ENCODE measurements around the gene GOLGA3. TPM values are rescaled to one million over a fixed set of nuclear protein-coding genes. Genes with fewer than 3 reads are reported as not detected.
A peak's percentile ranks its signal among the peaks of the same experiment; 100 is the strongest.
"Not testable (repeated sequence)": the region's sequence is repeated elsewhere in the genome, so short reads cannot be mapped to it uniquely, and the experiment has no call there.

Gene GOLGA3
- total RNA-seq, 1 donor from 2014 or later: 79.5 TPM

- no peak for DNase-seq (ENCODE audit: low spot score)
Measured at GRCh38 chr12:132818562-132818961, 10.1 kb downstream of the GOLGA3 start.

DNA sequence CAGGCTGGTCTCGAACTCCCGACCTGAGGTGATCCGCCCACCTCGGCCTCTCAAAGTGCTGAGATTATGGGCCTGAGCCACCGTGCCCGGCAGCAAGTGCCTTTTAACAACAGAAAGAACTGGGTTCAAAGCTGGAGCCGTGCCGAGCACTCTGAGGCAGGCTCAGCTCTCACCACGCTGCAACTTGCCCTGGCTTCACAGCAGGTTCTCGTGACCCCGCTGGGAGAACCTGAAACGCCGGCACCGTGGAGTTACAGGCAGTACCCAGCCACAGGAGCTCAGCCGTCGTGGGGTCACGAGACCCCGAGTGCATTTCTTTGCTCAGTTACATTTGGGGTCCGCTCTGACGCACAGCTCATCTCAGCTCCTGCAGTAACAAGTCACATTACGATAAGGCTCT is 14.4 kb downstream of the GOLGA3 start:
- no peak for DNase-seq (ENCODE audit: low spot score)

DNA sequence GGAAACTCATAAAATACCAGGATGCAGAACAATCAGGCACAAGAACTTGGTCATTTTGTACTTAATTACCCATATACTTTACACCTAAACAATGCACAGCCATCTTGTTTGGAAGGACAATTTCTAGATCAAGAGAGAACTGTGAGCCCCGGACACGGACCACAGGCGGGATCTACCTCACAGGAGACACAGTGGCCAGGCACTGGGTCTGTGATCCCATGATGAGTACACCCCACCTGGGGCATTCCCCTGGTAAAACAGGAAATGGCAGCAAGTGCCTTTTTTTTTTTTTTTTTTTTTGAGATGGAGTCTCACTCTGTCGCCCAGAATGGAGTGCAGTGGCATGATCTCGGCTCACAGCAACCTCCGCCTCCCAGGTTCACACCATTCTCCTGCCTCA is 15.2 kb downstream of the GOLGA3 start:
- no peak for DNase-seq (ENCODE audit: low spot score)

GRCh38 chr12:132812631-132813305 is 15.9 kb downstream of the GOLGA3 start:
- no peak for DNase-seq (ENCODE audit: low spot score)

- DNase-seq (ENCODE audit: low spot score): not testable (repeated sequence)
Measured at GRCh38 chr12:132809391-132809790, 19.3 kb downstream of the GOLGA3 start.

DNA sequence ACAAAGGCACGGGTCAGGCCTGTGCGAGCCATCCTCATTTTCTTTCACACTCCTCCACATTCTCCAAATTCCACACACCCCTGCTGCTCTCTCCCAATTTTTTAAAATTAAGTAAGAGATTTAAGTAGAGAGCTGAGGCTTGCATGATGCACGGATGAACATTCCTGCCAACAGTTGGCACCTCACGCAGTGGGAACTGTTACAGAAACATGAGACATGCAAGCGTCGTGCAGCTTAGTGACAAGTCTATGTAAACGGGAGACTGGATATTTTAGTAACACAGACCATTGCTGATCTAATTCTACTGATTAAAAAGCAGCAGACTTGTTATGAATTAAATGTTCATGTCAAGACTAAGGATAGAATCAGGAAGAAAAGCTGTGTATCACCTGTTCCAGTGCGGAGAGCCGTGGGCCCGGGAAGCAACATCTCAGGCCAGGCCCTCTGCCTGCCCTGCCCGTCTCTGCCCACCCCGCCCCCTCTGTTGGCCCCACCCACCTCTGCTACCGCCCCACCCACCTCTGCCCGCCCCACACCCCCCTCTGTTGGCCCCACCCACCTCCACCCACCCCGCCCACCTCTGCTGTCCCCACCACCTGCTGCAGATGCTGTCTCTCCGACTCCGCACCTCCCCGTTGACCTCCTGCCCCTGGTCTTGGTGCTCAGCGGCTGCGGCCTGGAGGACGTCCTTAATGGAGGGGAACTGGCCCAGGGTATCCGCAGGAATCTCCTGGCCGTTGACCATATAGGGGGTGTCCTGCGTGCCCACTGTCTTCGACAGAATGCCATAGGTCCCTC is 21.2 kb downstream of the GOLGA3 start:
- no peak for DNase-seq (ENCODE audit: low spot score)

DNA sequence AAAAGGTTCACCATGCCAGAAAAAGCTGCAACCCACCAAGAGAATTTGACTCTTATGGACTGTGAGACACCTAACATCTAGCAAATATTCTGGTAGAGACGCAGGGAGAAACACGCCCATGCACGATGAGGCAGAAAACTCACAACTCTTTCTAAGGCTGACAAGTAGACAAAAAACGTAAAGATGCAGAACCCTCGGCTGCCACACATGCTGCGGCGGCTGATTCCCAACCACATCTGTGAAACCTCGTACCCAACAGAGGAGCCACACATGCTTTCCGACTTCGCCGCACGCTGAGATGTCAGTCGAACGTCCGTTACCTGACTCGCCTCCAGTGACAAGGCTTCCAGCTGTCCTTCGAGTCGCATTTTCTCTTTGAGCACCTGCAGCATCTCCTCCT is 21.8 kb downstream of the GOLGA3 start:
- no peak for DNase-seq (ENCODE audit: low spot score)

- peak; percentile 82 for DNase-seq (ENCODE audit: low spot score)
Measured at GRCh38 chr12:132804426-132804861, 24.2 kb downstream of the GOLGA3 start.

DNA sequence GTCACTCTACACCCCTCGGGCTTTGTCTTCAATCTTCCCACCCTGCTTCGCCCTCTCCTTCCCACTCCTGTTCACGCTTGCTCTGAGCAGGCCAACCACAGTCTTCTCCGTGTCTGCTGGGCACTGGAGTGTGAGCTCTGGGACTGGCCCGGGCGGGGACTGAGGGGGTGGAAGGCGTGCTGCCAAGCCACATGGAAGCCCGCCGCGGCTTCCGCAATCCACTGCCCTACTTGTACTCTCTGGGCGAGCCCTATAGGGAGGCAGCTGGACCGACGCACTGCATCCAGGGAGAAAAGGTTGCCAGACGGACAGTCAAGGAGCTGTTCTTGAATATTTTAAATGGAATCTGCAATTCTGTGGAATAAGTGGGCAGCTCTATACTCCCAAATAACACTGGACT is 24.8 kb downstream of the GOLGA3 start:
- no peak for DNase-seq (ENCODE audit: low spot score)

DNA sequence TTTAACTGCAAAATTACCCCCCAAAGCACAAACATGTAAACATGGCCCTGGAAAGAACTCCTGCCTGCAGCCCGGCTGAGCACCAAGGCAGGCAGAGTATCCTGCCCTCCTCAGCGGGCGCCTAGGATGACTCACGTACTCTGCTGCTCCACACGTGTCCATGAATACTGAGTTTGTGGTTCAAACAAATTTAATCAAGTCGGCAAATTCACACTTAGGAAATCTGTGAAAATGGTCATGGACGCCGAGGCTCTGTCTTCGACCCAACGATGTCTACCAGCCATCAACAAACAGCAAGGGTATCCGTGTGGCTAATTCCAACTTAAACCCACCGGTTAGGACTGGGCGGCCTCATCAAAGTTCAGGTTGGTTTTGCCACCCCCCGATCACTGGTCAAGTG is 25.5 kb downstream of the GOLGA3 start:
- DNase-seq (ENCODE audit: low spot score): no peak

DNA sequence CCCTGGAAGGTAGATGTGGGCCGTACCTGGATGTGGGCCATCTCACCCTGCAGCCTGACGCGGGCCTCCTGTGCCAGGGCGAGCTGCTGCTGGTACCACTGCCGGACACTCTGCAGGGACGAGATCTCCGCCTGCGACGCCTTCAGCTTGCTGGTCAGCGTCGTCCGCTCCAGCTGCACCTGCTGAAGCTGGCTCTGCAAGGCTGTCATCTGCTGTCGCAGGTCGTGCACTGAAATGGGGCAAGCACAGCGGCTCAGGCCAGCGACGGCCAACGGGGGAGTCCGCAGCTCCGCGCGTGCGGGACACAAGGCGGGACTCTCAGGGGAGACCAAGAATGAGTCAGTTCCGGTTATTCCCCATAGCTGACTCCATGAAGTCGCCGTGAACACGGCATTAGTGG is 26.9 kb downstream of the GOLGA3 start:
- DNase-seq (ENCODE audit: low spot score): no peak

DNA sequence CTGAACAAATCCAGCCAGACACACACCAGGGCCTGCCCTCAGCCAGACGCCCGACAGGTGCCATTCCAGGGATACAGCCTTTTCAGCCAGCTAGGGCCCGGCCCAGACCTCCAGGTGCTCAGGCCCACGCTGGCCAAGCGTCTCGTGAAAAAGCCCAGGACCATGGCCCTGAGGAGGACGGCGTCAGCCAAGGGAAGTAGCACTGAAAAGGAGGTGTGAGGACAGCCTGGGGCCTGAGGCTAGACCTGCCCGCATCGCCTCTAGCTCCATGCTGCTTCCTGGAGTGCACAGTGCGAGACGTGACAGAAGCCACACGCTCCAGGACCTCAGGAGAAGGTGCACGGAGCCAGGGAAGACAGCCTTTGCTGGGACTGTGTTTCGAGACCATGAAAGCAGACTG is 29.8 kb downstream of the GOLGA3 start:
- DNase-seq (ENCODE audit: low spot score): no peak

DNA sequence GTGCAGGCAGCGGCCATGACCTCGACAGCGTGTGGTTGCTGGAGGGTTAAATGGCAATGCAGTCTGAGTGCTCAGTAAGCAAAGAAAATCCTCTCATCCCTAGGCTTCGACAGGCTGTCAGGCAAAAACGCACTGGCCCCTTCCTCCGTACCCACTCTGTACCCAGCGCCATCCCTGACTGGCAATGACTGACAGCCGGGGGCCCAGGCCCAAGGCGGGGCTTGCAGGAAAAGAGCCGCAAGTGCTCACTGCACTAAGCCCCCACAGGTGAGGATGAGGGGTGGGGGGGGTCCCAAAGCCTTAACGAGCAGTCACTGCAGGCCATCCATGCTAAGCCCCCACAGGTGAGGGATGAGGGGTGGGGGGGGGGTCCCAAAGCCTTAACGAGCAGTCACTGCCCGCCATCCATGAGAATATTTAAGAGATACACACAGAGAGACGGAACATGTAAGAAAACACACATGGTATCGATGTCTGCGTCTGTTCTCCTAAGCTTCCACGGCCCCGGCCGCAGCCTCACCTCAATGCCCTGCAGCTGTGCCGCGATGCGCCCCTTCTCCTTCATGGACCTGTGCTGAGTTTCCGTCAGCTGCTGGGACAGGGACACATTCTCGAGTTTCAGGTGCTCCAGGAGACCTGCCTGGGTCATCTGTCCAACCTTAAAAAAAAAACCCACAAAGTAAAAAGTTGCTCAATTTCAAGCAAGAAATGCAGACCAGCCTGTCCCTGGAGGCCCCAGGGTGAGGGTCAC is 30.7 kb downstream of the GOLGA3 start:
- DNase-seq (ENCODE audit: low spot score): no peak

DNA sequence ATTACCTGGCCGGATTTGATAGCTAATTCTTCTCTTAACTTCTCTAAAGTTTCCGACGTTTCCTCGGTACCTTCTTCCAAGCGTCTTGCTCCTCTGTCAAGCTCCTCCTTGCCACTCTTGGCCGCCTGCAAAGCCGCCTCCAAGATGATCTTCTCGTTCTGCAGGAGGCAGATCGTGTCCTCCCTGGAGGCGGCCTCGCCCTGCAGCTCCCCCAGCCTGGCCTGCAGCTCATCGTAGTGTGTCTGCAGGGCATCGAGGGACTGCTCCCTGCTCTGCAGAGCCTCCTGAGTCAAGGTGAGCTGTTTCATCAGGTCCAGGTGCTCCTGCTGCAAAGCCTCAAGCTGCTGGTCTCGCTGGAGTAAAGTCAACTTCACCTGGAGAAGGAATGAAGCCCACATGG is 32.8 kb downstream of the GOLGA3 start:
- no peak for DNase-seq (ENCODE audit: low spot score)

DNA sequence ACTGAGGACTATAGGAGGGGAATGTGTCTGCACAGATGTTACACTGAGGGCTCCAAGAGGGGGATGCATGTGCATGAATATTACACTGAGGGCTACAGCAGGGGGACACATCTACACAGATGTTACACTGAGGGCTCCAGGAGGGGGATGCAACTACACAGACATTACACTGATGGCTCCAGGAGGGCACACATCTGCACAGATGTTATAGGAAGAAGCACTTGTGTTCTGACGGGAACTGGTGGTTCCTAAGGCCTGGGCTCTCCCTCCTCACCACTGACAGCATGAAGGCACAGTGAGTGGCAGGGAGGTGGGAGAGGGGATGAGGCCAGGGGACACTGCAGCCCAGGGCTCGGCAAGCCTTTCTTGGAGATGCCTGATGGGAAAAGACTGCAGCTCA is 36.7 kb downstream of the GOLGA3 start:
- not testable (repeated sequence) for DNase-seq (ENCODE audit: low spot score)

DNA sequence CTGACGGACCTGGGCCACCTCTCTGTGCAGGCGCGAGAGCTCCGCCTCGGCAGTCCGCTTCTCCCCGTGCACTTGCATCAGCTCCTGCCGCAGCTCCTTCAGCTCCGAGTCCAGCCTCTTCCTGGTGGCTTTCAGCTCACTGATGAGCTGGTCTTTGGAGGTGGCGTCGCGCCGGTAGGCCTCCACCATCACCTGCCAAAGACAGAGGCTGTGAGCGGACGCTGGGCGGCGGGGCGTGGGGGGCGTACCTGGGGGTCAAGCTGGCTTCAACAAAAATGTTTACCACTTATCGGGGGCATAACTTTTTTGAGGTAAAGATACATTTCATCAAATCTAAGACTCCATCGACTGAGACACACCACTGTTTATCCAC is 39.6 kb downstream of the GOLGA3 start:
- DNase-seq (ENCODE audit: low spot score): no peak

DNA sequence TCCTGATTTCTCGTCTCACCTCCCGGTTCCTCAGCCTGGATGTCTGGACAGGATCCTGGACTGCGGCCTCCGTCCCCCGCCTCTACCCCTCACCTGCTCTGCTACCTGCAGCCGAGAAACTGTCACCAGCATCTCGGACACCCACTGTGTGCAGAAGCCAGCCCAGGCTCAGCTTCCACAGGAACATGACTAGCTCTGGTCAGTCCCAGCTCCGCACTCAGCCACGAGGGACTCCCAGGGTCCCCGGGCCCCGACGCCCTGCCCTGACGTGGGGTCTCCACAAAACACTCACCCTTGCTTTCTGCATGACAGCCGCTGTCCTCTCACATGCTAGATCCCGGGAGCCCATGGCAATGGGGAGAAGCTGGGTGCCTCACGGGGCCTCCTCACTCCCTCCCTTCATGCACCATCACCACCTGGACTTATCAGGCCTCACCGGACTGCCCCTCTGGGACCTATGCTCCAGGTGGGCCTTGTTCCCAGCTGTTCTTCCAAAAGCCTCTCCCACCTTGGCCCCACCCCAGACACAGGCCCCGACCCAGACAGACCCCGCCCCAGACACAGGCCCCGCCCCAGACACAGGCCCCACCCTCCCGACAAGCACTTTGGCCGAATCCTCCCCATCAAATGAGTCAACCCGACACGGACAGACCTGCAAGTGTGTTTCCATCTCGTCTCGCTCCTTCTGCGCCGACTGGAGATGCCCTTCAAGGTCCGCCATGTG is 40.1 kb downstream of the GOLGA3 start:
- no peak for DNase-seq (ENCODE audit: low spot score)

DNA sequence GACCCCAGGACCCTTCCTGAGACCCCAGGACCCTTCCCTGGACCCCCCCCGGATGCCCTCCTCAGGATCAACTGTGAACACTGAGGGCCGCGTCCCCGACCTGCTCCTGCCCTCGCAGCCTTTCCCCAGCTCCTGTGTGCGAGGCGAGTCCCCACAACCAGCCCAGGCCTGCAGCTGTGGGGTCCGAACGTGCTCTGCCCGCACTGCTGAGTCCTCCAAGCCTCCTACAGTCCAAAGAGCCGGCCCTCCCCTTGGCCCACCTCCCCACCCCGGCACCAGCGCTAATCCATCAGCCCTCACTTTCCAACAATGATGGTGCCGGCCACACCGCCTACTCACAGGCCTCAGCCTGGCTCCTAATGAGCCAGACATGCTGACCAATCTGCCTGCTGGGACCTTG is 40.8 kb downstream of the GOLGA3 start:
- DNase-seq (ENCODE audit: low spot score): no peak

DNA sequence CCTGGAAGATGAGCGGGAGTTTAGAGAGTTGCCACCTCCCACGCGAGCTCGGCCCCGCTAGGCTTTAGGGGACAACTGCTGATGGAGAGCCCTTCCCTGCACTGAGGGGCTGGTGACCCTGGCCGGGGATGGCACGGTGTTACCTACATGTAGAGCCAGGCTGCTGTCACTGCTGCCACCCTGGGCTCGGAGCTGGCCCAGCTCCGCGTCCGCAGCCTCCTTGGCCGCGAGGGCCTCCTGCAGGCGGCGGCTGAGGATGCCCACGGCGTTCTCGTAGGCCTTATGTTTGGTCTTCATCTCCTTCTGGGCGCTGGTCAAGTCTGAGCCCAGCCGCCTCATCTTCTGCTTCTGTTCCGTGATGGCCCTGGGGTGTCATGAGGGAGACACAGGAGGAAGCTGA is 42.5 kb downstream of the GOLGA3 start:
- no peak for DNase-seq (ENCODE audit: low spot score)

DNA sequence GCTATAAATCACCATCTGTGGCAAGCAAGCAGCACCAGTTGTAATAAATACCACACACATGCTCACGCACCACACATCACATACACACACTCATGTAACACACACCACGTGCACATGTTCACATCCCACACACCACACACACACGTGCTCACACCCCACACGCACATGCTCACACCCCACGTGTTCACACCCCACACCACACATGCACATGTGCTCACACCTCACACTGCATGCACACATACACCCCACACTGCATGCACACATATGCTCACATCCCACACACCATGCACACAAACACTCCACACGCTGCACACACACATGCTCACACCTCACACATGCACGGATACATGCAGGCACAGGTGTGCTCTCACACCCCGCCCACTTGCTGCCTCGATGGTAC is 44.1 kb downstream of the GOLGA3 start:
- no peak for DNase-seq (ENCODE audit: low spot score)

DNA sequence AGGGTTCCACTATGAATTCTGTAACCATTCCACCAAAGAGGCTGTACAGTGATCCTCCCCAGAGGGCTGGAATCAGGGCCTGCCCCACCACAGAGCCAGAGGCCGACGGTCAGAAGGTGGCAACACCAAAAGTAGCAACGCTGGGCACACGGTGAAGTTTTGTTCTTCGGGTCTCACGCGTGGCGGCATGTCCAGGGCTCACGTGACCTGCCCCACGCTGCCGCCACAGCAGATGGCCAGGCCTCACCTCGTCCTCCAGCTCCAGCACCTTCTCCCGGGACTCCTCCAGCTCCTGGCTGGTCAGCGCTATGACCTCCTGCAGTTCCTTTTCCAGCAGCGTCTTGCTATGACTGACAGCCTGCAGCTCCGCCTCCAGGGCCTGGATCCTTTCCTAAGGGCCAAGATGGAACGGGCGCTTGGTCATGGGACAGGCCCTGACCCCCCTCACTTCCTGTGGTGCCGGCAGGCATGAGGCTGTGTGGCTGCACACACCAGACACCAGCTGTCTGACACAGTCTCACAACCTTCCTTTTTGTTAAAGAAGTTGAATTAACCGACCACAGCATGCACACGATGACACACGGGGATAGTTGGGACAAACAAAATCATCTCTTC is 44.6 kb downstream of the GOLGA3 start:
- no peak for DNase-seq (ENCODE audit: low spot score)

DNA sequence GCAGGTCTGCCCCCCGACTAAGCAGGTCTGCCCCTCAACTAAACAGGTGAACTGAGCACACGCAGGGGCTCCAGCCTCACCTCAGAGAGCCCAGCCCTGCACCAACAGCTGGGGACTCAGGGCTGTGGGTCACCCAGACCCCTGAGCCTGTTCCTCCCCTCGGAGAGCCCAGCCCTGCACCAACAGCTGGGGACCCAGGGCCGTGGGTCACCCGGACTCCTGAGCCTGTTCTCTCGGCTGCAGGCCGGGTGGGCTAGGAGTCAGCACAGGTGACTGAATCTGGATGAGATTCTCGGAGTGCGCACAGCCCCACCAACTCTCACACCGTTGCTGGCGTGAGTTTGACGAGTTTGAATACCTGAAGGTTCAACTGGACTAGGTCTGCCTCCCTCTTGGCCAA is 46.7 kb downstream of the GOLGA3 start:
- DNase-seq (ENCODE audit: low spot score): no peak

All from ureter (tissue), 1 donor.